Measurements from ENCODE around the gene VPS8. TPM values are rescaled to one million over a fixed set of nuclear protein-coding genes. Genes with fewer than 3 reads are reported as not detected.

Gene VPS8
- total RNA-seq, 1 experiment from 2014 or later, result 39.7 TPM

GRCh38 chr3:185089751-185090150 is 277.8 kb downstream of the VPS8 start:
- no peak overlapping the region for H2AFZ ChIP-seq (ENCODE audit: low read length)
- no peaks in the 10 kb centered on the region for H3K27me3 Mint-ChIP-seq (ENCODE audit: low read depth)
- no peak overlapping the region for H4K5ac ChIP-seq (ENCODE audit: insufficient read length, low read depth, low read length)
- H3K4ac ChIP-seq (ENCODE audit: low read depth, low read length), result no peak overlapping the region
- H3K4me3 Mint-ChIP-seq, result no peak overlapping the region
- no peak overlapping the region for H3K9ac ChIP-seq (ENCODE audit: extremely low read depth, insufficient read length, low read length)
- no peak overlapping the region for H3T11ph ChIP-seq (ENCODE audit: low read length)
- H3K27ac ChIP-seq (ENCODE audit: insufficient read length, low read depth, low read length), result no peak overlapping the region
- no peak overlapping the region for H3K27ac Mint-ChIP-seq
- DNase-seq, result no peak
- no peak overlapping the region for H2BK120ac ChIP-seq (ENCODE audit: low read depth, low read length, poor library complexity, severe bottlenecking)
- no peaks in the 10 kb centered on the region for H3K36me3 Mint-ChIP-seq (ENCODE audit: insufficient read depth in 1 of 3, low read depth in 3 of 3)
- no peak overlapping the region for H4K91ac ChIP-seq (ENCODE audit: insufficient read length, low read depth, low read length)
- peaks cover 4 to 12% of the 10 kb centered on the region in 2 experiments; a peak in 2 of 4 replicates for H3K4me1 Mint-ChIP-seq
- no peak overlapping the region for H3K4me2 ChIP-seq (ENCODE audit: insufficient read depth, insufficient read length, low read length)
- H3K14ac ChIP-seq (ENCODE audit: insufficient read depth, low read length), result no peak overlapping the region
- H4K20me1 ChIP-seq (ENCODE audit: control insufficient read depth, insufficient read depth, insufficient read length), result no peaks in the 10 kb centered on the region
- no peaks in the 10 kb centered on the region for H3K79me2 ChIP-seq (ENCODE audit: insufficient read depth, low read length)
- H2BK12ac ChIP-seq (ENCODE audit: insufficient read length, low read depth, low read length), result no peak overlapping the region
- H2BK20ac ChIP-seq (ENCODE audit: low read depth, low read length, poor library complexity, severe bottlenecking), result no peak overlapping the region
- TF ChIP-seq CTCF (conservative IDR thresholded peaks at IDR 0.05), result no peak
- no peak overlapping the region for H3K56ac ChIP-seq (ENCODE audit: insufficient read length, low read depth, low read length)
- no peaks in the 10 kb centered on the region for H3K9me3 Mint-ChIP-seq
- H3K4me1 ChIP-seq (ENCODE audit: insufficient read depth, low read length), result no peaks in the 10 kb centered on the region
- H3K23ac ChIP-seq (ENCODE audit: insufficient read length, low read depth, low read length), result no peak overlapping the region
- no peak overlapping the region for H3K18ac ChIP-seq (ENCODE audit: insufficient read length, low read depth, low read length)
- H2BK5ac ChIP-seq (ENCODE audit: insufficient read length, low read length), result no peak overlapping the region
- no peaks in the 10 kb centered on the region for H3K23me2 ChIP-seq (ENCODE audit: insufficient read length, low read depth, low read length, poor library complexity, severe bottlenecking)
- H4K8ac ChIP-seq (replicated peaks; ENCODE audit: insufficient read length, low read depth, low read length), result no peak overlapping the region
- no peaks in the 10 kb centered on the region for H3K79me1 ChIP-seq (ENCODE audit: insufficient read depth, low read depth, low read length, poor library complexity, severe bottlenecking)
- no peaks in the 10 kb centered on the region for H3K9me3 ChIP-seq (ENCODE audit: control insufficient read depth, low read depth, low read length)
- no peak overlapping the region for H2BK15ac ChIP-seq (ENCODE audit: low read depth, low read length)
- no peaks in the 10 kb centered on the region for H3K27me3 ChIP-seq (ENCODE audit: insufficient read depth, low read length)
- H2AK5ac ChIP-seq (ENCODE audit: insufficient read length, low read length), result no peak overlapping the region
